T1000 (cell line): ENCODE data around the gene CNN1.

Source experiments
- DNase-seq: peaks from one replicate; lab custom pipeline; 2025; ENCODE audit warnings: mixed read lengths; lab: John Stamatoyannopoulos, UW

The CNN1 gene

DNA sequence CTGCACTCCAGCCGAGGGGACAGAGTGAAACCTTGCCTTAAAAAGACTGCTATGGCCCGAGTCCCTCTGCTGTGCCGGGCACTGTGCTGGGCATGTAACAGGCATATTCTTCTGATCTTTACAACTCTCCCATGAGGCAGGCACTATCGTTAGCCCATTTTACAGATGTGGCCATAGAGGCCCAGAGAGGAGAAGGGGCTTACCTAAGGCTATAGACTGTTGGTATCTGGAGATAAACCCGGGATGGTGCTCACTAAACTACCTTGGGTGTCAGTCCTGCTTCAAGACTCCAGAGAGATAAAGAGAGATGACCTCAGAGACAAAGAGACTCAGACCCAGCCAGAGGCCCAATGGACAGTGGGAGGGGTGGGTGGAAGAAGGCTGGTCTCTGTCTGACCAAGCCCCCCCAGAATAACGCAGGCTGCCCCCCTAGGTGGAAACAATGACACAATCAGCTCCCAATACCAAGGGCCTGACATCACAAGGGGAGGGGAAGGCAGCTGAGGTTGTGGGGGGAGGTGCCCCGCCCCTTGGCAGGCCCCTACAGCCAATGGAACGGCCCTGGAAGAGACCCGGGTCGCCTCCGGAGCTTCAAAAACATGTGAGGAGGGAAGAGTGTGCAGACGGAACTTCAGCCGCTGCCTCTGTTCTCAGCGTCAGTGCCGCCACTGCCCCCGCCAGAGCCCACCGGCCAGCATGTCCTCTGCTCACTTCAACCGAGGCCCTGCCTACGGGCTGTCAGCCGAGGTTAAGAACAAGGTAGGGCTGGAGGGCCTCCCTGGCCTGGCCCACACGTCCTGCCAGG lies at the start of gene CNN1:
TSS of gene CNN1 (plus strand) at position 620 of the 805 bp plus-strand sequence. CDS start at position 697, 77 bp downstream.
- peak; percentile 15 for DNase-seq

- DNase-seq: no peak
Observed at GRCh38 chr19:11489378-11489777, 49.3 kb upstream of the CNN1 start.

DNA sequence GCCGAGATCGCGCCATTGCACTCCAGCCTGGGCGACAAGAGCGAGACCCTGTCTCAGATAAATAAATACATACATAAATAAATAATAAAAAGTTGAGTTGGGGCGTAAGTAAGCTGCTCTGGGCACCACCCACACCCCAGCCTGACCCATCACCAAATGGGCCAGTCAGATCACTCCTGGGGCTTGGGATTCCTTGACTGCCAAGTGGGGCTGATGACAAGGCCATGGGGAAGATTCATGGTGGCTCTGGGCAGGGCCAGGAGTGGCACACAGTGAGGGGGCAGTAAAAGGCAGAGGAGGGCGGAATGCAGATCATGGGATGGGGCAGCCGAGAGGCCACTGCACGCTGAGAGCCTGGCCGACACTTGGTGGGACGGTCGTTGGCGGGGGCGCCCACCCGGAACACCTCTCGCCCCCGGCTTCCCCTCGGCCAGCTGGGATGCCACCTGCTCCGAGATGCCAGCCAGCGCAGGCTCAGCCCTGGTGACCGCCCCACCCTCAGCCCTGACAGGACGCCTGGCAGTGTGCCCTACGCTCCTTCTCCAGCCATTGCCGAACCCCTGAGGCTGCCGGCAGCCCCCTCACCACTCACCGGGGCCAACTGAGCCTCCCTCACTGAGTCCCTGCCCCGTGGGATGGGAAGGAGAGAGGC lies 43.9 kb upstream of the CNN1 start:
- DNase-seq: no peak

- DNase-seq: no peak
Observed at GRCh38 chr19:11495481-11495880, 43.2 kb upstream of the CNN1 start.

DNA sequence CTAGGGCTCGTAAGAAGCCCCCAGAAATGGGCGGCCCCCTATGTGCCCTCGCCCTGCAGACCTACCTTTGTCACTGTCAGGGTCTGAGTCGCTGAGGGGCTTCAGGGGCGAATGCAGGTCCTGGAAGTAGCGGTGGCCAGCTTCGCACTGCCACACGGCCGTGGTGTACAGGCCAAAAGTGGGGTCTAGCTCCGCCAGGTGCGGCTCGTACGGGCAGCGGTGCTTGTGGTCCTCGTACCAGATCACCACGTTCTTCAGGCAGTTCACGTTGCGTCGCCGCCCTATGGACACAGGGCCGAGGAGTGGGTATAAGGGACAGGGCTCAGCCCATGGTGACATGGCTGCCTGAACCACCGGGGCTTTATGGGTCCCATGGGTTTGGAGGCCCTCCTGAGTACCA lies 42.8 kb upstream of the CNN1 start:
- DNase-seq: no peak

- no peak for DNase-seq
Observed at GRCh38 chr19:11496391-11497163, 42.1 kb upstream of the CNN1 start.

- DNase-seq: no peak
Observed at GRCh38 chr19:11499220-11499726, 39.4 kb upstream of the CNN1 start.

GRCh38 chr19:11499890-11500420 lies 38.7 kb upstream of the CNN1 start:
- no peak for DNase-seq

GRCh38 chr19:11504502-11505031 lies 34.1 kb upstream of the CNN1 start:
- DNase-seq: no peak

DNA sequence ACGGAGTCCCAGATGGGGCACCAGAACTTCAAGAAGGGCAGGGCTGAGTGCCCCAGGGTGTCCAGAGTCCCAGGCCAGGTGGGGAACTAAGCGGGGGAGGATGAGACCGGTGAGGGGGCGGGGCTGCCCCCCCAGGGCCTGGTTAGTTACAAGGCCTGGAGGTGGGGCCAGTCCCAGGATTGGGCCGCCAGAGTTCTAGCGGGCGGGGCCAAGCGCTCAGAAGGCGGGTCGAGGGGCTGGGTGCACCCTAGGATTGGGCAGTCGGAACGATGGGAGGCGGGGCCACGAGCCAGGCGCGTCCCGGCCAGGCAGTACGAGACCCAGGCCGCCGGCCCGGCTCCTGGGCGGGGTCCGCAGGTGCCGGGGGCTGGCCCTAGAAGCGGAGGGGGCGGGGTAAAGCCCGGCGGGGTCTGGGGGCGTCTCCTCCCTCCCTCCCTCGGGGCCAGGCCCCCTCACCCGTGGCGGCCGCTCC lies 33.6 kb upstream of the CNN1 start:
- DNase-seq: peak; percentile 94

DNA sequence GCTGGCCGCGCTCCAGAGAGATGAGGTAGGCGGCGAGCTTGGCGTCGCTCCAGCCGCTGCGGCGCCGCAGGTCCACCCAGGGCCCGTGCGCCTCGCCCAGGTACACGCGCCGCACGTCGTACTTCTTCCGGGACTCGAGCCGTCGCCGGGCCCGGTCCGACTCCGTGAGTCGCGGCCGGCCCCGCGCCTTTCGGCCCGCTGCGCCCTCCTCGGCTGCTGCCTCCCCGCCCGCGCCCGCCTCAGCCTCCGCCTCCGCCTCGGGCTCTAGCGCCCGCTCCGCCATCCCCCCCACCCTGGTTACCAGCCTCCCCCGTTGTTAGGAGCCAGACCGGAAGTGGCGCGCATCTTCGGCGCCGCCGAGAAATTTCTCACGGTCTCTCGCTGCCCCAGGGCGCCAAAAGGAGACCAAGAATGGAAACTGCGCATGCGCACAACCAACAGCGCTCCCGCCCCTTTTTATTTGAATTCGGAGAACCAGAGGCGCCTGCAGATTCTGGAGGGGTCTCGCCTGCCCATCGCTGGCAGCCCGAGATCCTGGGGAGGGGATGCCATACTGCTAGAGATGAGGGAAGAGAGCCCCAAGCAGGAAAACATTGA lies 33.0 kb upstream of the CNN1 start, which contains the start of gene ZNF653:
TSS of gene ZNF653 (minus strand) at position 336 of the 597 bp plus-strand sequence. CDS start at position 283, 53 bp downstream.
- peak; percentile 85 for DNase-seq

DNA sequence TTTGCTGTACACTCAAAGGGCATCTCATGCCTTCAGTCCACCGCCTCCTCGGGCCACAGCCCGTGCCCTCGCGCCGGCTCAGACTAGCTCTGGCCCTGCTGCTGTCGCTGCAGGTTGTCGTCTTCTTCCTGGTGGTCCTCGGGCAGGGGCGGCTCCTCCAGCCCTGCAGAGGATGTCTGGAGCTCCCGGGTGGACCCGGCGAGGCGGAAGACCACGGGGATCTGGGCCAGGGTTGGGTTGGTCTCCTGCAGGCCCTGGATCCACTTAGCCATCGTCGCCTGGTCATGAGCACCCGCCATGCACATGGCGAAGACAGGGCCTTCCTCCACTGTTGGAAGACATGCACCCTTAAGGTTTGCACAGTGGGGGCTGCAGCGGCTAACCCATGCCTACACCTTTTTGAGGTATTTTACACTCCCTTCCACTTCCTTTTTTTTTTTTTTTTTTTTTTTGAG lies 32.5 kb upstream of the CNN1 start:
- DNase-seq: no peak

DNA sequence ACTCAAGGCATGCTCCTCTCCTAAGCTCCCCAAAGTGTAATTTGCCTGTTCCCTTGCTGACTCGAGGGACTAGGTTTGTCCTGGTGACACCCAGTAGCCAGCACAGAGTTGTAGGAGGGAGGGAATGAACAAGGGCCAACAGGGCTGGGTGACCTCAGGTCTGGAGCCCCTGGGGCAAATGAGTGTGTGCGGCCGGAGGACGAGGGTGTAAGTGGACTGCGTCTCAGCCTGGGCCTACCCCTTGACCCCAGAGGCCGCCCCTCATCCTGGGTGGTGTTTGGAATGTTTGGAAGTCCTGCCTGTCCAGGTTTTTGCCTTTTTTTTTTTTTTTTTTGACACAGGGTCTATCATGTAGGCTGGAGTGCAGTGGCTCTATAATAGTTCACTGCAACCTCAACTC lies 31.7 kb upstream of the CNN1 start:
- no peak for DNase-seq

DNA sequence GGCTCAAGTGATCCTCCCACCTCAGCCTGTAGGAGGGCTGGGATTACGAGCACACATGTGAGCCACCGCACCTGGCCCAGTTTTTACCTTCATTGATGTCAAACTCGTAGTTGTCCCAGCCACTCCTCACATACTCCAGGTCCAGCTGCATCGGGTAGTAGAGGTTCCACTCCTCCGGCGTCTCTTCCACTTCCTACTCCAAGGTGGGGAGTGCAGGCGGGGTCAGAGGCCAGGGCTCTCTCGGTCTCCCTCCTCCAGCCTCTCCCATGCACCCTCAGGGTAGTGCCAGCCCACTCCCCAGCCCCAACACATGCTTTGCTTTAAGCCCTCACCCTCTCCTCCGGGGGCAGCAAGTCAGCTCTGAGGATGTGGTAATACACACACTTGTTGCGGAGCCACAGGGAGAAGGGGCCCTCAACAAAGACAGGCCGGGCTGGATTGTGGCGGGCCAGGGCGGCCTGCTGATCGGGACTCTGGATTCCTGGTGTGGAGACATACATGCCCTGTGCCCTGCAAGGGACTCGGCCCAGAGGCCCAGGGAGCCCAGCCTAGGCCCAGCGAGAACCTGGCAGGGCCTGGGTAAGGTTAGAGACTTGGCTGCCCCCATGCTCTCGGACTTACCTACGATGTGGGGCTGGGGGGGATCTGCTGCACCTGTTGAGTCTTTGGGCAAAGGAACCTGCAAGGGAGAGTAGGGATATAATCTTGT lies 31.1 kb upstream of the CNN1 start:
- no peak for DNase-seq

DNA sequence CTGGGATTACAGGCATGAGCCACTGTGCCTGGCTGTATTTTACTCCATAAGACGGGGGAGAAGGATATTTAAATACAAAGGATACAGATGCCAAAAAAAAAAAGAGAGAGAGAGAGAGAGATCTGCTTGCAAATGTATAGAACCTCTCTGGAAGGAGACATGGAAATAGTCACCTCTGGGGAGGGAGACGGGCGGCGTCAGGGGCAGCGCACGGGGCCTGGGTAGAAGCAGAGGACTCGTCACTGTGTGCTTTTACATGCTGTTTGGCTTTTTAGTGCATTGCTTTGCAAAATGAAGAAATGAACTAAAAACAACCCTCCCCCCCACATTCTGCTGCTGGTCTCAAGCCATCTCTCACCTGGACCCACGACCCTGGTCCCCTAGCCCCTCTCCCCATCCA lies 28.2 kb upstream of the CNN1 start:
- no peak for DNase-seq

- no peak for DNase-seq
Observed at GRCh38 chr19:11513946-11514345, 24.7 kb upstream of the CNN1 start.

- DNase-seq: no peak
Observed at GRCh38 chr19:11519138-11519537, 19.5 kb upstream of the CNN1 start.

DNA sequence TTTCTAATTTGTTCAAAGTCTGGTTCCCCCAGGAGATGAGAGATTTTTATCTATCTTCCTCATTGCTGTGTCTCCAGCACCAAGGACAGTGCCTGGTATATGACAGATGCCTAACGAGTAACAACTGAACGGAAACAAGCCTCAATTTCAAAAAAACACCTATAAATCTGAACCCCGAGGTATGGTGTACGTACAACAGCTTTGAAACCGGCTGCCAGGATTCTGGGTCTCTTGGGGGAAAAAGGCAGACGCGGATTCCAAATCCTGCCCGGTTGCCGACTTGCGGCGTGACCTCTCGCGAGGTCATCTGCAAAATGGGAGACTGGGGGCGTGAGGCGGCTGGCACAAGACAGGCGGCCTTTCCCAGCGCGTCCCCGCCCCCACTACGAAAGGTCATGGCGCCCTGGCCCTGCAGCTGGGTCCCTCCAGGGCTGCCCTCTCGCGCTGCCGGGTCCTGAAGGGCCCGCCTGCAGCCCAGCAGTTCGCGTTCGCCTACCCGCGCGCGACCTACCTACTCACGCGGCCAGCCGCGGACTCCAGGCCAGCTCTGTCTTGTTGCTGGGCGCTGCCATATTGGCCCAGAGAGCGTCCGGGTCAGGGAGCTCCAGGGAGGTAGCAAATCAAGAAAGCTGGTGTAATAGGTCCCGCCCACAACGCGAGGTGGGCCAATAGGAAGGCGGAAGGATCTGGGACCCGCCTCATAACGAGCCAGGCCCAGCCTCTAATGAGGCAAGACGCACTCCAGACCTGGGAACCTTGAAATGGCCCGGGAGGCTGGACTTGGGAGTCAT lies 9.9 kb upstream of the CNN1 start, which contains the start of gene ECSIT:
TSS of gene ECSIT (minus strand) at position 584 of the 791 bp plus-strand sequence. CDS start 9,964 bp downstream, outside the sequence.
- peak; percentile 94 for DNase-seq

GRCh38 chr19:11530432-11530831 lies 8.2 kb upstream of the CNN1 start:
- peak; percentile 44 for DNase-seq

- no peak for DNase-seq
Observed at GRCh38 chr19:11534538-11534937, 4.1 kb upstream of the CNN1 start.
